ENCODE results near the gene SGCG.

SGCG gene, protein sequence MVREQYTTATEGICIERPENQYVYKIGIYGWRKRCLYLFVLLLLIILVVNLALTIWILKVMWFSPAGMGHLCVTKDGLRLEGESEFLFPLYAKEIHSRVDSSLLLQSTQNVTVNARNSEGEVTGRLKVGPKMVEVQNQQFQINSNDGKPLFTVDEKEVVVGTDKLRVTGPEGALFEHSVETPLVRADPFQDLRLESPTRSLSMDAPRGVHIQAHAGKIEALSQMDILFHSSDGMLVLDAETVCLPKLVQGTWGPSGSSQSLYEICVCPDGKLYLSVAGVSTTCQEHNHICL

GRCh38 chr13:23180711-23181110, at the start of gene SGCG:
SGCG (plus strand) TSS chr13:23180979; CDS start chr13:23203695, 22,716 bp downstream.
- TF ChIP-seq GATA3 (IDR thresholded peaks at IDR 0.05; ENCODE audit: low read depth, low read length) (no peak), GATA2 (IDR thresholded peaks at IDR 0.05; ENCODE audit: low read depth, low read length) (no peak)

GRCh38 chr13:23134542-23134941, 46.2 kb upstream of the SGCG start:
- TF ChIP-seq GATA2 (IDR thresholded peaks at IDR 0.05; ENCODE audit: low read depth, low read length) (no peak), GATA3 (IDR thresholded peaks at IDR 0.05; ENCODE audit: low read depth, low read length) (no peak)

DNA sequence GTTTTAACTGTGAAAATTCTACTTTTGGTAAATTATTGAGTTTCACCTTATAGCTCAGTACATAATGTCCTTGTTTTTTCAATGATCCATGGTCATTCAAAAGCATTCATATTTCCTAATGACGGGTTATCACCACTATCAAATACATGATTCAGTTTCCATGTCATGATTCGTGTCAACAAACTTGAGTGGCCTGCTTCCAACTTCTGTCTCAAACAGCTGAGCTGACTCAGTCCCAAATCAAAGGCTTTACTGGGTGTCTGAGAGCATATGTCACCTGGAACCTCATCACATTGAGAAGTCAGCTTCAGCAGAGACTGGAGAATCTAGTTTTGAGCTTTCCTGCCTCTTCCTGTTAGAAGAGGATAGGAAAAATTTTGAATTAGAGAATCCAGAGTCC, 40.3 kb upstream of the SGCG start:
- no peak for TF ChIP-seq GATA3 (IDR thresholded peaks at IDR 0.05; ENCODE audit: low read depth, low read length)
- TF ChIP-seq GATA2 (IDR thresholded peaks at IDR 0.05; ENCODE audit: low read depth, low read length): no peak

DNA sequence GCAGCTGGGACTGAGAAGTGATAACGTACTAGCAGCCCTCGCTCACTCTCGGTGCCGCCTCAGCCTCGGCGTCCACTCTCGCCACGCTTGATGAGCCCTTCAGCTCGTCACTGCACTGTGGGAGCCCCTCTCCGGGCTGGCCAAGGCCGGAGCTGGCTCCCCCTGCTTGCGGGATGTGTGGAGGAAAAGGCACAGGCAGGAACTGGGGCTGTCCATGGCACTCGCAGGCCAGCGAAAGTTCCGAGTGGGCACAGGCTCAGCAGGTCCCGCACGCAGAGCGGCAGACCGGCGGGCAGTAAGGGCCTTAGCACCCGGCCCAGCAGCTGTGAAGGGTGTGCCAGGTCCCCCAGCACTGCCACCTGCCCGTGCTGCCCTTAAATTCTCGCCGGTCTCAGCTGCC, 38.8 kb upstream of the SGCG start:
- TF ChIP-seq GATA2 (IDR thresholded peaks at IDR 0.05; ENCODE audit: low read depth, low read length): no peak
- no peak for TF ChIP-seq GATA3 (IDR thresholded peaks at IDR 0.05; ENCODE audit: low read depth, low read length)

DNA sequence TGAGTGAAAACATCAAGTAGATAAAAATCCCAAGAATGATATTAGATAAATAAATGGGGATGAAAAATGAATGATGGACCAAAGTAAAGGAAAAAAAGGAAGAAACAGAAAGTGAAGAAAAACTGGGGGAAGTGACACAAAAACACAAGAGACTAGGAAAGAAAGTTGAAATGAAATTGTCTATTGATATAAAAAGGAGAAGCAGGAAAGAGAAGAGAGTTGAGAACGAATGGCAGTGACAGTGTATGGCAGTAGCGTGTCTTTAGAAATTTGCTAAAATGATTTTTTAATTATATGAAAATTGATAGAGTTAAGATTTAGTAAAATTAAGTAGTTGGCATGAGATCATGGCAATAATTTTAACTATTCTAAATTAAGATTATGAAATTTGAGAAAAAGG, 36.3 kb upstream of the SGCG start:
- TF ChIP-seq GATA3 (IDR thresholded peaks at IDR 0.05; ENCODE audit: low read depth, low read length): no peak
- no peak for TF ChIP-seq GATA2 (IDR thresholded peaks at IDR 0.05; ENCODE audit: low read depth, low read length)

DNA sequence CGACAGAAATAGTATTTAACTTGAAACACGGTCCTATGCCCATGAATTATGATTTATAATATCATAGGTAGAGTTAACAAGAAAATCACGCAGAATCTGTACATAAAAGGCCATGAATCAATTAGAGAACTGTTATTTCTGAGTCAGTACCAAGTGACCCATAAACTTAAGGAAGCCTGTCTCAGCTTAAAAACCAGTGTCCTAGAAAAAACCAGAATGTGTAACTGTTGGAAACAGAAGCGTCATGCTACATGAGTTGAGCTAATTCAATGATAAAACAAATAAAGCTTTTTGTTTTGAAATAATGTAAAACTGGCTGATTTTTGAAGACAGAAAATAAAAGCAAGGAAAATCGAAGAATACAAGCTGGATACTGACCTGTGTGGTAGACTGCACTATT, 34.8 kb upstream of the SGCG start:
- no peak for TF ChIP-seq GATA2 (IDR thresholded peaks at IDR 0.05; ENCODE audit: low read depth, low read length)
- TF ChIP-seq GATA3 (IDR thresholded peaks at IDR 0.05; ENCODE audit: low read depth, low read length): no peak

GRCh38 chr13:23146811-23147625, 33.8 kb upstream of the SGCG start:
- no peak for TF ChIP-seq GATA3 (IDR thresholded peaks at IDR 0.05; ENCODE audit: low read depth, low read length)
- no peak for TF ChIP-seq GATA2 (IDR thresholded peaks at IDR 0.05; ENCODE audit: low read depth, low read length)

- no peak for TF ChIP-seq GATA3 (IDR thresholded peaks at IDR 0.05; ENCODE audit: low read depth, low read length)
- no peak for TF ChIP-seq GATA2 (IDR thresholded peaks at IDR 0.05; ENCODE audit: low read depth, low read length)
These were observed 33.0 kb upstream of the SGCG start for GRCh38 chr13:23147827-23148226.

GRCh38 chr13:23157781-23158180, 23.0 kb upstream of the SGCG start:
- TF ChIP-seq GATA2 (IDR thresholded peaks at IDR 0.05; ENCODE audit: low read depth, low read length) (no peak), GATA3 (IDR thresholded peaks at IDR 0.05; ENCODE audit: low read depth, low read length) (no peak)

DNA sequence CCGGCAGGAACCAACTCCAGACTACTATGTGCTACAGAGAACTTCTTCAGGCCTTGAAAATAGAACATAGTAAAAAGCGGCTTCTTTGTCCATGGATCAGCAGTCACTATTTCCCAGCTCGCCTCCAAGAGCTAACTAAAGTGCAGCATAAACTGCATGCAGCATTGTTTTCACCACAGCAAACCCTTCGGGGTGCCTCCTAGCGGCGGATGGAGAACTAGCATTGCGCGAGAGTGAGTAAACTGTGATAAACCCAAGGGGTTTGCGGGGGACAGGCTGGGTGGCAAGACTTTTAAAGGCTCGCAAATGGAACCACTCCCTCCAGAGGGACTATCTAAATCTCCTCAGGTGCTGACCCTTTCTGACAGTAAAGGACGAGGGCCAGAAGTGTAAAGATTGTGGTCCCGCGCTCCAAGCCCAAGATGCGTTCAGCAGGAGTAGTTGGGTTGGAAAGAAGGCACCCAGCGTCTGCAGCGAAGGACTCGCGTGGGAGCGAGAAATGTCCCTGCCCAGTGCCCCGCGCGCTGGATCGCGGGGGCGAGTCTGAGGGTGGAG, 21.5 kb upstream of the SGCG start:
- no peak for TF ChIP-seq GATA3 (IDR thresholded peaks at IDR 0.05; ENCODE audit: low read depth, low read length)
- TF ChIP-seq GATA2 (IDR thresholded peaks at IDR 0.05; ENCODE audit: low read depth, low read length): no peak

GRCh38 chr13:23159760-23160637, 20.8 kb upstream of the SGCG start:
- no peak for TF ChIP-seq GATA3 (IDR thresholded peaks at IDR 0.05; ENCODE audit: low read depth, low read length)
- TF ChIP-seq GATA2 (IDR thresholded peaks at IDR 0.05; ENCODE audit: low read depth, low read length): no peak

- TF ChIP-seq GATA3 (IDR thresholded peaks at IDR 0.05; ENCODE audit: low read depth, low read length) (no peak), GATA2 (IDR thresholded peaks at IDR 0.05; ENCODE audit: low read depth, low read length) (no peak)
These were observed 19.9 kb upstream of the SGCG start for GRCh38 chr13:23160638-23161480.

- no peak for TF ChIP-seq GATA3 (IDR thresholded peaks at IDR 0.05; ENCODE audit: low read depth, low read length)
- no peak for TF ChIP-seq GATA2 (IDR thresholded peaks at IDR 0.05; ENCODE audit: low read depth, low read length)
These were observed 19.3 kb upstream of the SGCG start for GRCh38 chr13:23161481-23161825.

Data from SH-SY5Y (cell line).